SW 1271 (cell line): ENCODE results near the gene SOWAHA.

ENCODE experiments used
- DNase-seq, 2 experiments: peaks; one replicate each; lab custom pipeline; 2025; lab: John Stamatoyannopoulos, UW

Gene SOWAHA

GRCh38 chr5:132807163-132807838 is 5.8 kb upstream of the SOWAHA start:
- no peak for DNase-seq

- DNase-seq = no peak
Observed at GRCh38 chr5:132808448-132808847, 4.7 kb upstream of the SOWAHA start.

- no peak for DNase-seq
Observed at GRCh38 chr5:132808866-132809265, 4.2 kb upstream of the SOWAHA start.

- DNase-seq = no peak
Observed at GRCh38 chr5:132810605-132811004, 2.5 kb upstream of the SOWAHA start.

GRCh38 chr5:132812123-132812765 is 858 bp upstream of the SOWAHA start:
- DNase-seq = no peak

GRCh38 chr5:132813599-132814502 is 749 bp downstream of the SOWAHA start:
- DNase-seq = no peak

- no peak for DNase-seq
Observed at GRCh38 chr5:132814503-132815294, 1.6 kb downstream of the SOWAHA start.

- no peak for DNase-seq
Observed at GRCh38 chr5:132815454-132815853, 2.4 kb downstream of the SOWAHA start.

- DNase-seq = no peak
Observed at GRCh38 chr5:132816083-132816482, 3.0 kb downstream of the SOWAHA start.

GRCh38 chr5:132816554-132816953 is 3.5 kb downstream of the SOWAHA start:
- no peak for DNase-seq

GRCh38 chr5:132817011-132817410 is 3.9 kb downstream of the SOWAHA start:
- DNase-seq = no peak

- no peak for DNase-seq
Observed at GRCh38 chr5:132819468-132819867, 6.4 kb downstream of the SOWAHA start.

- DNase-seq = peak; percentile 62 to 86
Observed at GRCh38 chr5:132820162-132820754, 7.2 kb downstream of the SOWAHA start.

GRCh38 chr5:132821350-132821749 is 8.2 kb downstream of the SOWAHA start:
- no peak for DNase-seq

- no peak for DNase-seq
Observed at GRCh38 chr5:132821791-132822190, 8.7 kb downstream of the SOWAHA start.

- DNase-seq = no peak
Observed at GRCh38 chr5:132822650-132823480, 9.8 kb downstream of the SOWAHA start.

GRCh38 chr5:132823481-132824050 is 10.5 kb downstream of the SOWAHA start:
- no peak for DNase-seq

- no peak for DNase-seq
Observed at GRCh38 chr5:132824426-132824825, 11.3 kb downstream of the SOWAHA start.

- no peak for DNase-seq
Observed at GRCh38 chr5:132825033-132825833, 12.1 kb downstream of the SOWAHA start.
